Stimulated activated naive CD4-positive, alpha-beta T cell treated with Interleukin-2 at 50 U/mL for 16 hours (primary cell): ENCODE data around the gene BIVM.
A peak's percentile ranks its signal among the peaks of the same experiment; 100 is the strongest.

ENCODE experiments used
- DNase-seq: peaks from one replicate; lab custom pipeline; 2025; lab: John Stamatoyannopoulos, UW

Gene BIVM

GRCh38 chr13:102792396-102792795 is 6.5 kb upstream of the BIVM start:
- no peak for DNase-seq

GRCh38 chr13:102793611-102794355 is 5.1 kb upstream of the BIVM start:
- DNase-seq = no peak

DNA sequence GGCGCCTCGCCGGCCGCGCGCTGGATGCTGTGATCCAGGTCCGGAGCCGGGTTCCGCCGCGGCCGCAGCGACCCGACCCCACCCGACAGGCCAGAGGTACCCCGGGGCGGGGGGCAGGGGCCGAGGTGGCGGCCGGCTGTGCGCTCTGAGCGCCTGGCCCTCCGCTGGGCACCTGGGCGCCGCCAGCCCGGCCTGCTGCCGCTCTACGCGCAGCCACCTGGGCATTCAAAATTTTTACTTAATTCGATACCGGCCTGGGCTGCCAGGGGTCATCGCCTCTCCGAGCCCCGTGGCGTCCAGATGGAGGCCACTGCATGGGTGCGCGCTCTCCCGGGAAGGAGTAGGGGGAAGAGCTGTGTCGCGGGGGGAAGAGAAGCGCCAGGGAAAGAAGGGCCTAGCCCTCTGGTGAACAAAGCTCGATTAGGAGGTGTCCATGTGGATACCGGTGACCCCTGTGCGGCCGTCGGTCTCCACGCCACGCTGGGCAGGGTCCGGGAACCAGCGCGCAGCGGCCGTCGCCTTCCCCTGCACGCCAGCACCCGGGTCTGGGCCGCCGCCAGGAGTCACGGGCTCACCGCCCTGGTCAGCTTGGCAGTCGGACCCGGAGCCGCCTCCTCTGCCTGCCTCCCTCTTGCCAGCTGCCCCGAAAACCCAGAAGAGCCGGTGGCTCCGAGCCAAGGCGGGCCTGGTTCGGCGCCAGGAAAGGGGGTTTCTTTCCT is 666 bp downstream of the BIVM start:
- no peak for DNase-seq

- peak; percentile 81 for DNase-seq
These were observed 1.5 kb downstream of the BIVM start for GRCh38 chr13:102800145-102801041.

DNA sequence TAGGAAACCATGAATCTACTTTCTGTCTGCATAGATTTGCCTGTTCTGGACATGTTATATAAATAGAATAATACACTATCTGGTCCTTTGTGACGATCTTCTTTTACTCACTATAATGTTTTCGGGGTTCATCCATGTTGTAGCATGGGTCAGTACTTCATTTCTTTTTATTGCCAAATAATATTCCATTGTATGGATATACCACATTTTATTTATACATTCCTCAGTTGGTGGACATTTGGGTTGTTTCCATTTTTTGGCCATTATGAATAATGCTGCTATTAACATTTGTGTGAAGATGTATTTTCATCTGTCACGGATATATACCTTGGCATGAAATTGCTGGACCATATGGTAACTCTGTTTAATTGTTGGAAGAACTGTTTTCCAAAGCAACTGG is 6.8 kb downstream of the BIVM start:
- no peak for DNase-seq

DNA sequence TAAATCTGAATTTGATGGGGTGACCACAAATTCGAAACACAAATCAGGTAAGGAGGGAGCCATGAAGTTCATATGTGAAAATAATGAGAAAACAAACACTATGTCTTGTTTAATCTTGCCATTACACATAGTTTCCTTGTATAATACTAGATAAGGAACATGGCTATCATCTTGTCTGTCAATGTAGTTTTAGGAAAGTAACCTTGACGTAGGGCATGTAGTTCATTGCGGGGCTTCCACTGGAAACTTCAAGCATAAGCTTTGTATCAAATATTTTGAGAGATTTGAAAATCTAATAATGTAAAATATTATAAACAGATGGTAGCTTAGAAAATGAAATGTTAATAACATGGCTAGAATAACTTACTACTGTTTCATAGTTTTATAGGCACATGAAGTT is 8.8 kb downstream of the BIVM start:
- DNase-seq = no peak

GRCh38 chr13:102812611-102813287 is 13.8 kb downstream of the BIVM start:
- DNase-seq = no peak

GRCh38 chr13:102814025-102814607 is 15.2 kb downstream of the BIVM start:
- DNase-seq = no peak

- no peak for DNase-seq
These were observed 15.9 kb downstream of the BIVM start for GRCh38 chr13:102814793-102815192.

DNA sequence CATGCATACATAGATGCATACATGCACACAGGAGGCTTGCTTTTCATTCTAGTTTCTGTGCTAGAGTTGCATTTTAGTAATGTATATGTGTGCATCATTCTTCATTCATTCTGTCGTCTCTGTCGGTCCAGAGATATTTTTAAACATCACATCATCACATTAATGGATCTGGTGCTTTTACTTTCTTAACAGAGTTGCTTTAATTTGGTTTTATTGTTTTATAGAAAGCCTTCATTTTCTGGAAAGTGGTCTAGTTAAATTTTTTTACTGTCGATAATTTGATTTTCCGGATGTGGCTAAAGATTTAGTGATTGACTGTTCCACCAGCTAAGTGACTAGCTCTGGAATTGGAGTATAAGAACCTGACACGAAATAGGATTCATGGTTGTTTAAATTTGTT is 16.9 kb downstream of the BIVM start:
- DNase-seq = no peak

GRCh38 chr13:102816708-102817107 is 17.8 kb downstream of the BIVM start:
- no peak for DNase-seq

GRCh38 chr13:102817241-102817640 is 18.3 kb downstream of the BIVM start:
- DNase-seq = no peak

- DNase-seq = no peak
These were observed 19.0 kb downstream of the BIVM start for GRCh38 chr13:102817907-102818306.

DNA sequence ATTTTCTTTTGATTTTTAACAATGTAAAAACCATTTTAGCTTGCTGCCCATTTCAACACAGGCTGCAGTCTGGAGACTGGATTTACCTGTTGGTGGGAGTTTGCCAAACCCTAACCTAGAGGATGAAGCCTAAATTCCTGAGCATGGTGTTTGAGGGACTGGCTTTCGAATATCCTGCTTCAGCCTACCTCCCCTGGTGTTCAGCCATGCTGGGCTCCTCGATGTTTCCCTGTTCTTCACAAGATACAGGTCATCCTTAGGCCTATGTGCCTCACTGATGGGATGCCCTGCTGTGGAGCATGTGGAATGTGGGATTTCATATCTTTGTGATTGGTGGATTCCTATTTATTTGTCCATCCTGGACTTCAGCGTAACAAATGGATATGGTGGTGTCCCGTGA is 26.5 kb downstream of the BIVM start:
- no peak for DNase-seq

DNA sequence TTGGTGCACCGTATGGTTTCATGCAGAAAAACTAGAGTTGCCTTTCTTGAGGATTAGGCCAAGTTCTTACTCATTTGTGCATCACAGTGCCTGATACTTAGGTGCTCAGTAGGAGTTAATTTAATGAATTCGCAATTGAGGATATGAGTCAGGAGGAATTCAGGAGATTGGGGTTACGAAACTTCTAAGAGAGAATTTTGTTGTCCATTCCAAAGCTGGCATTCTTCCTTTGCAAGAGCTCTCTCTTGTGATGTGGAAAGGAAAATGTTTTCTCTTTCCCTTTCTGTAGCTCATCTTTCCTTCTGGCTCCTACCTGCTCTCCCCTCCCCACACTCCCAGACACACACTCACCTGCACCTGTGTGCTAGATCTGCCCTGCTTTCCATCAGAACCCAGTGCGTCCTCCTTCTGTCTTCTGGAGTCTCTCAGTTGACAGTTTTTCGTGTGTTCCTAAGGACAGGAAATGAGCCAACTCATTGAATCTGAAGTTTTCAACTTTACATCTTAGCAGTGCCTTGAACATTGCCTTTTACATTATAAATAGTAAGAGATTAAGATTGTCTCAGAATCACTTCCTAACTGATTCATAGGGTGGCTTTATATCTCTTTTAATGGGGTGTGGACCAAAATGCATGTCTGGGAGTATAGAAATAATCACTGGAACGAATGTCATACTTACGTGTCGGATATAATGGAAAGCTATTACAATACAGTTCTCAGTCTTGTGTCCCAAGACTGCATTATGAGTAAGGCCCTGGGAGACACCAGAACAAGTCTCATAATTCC is 27.2 kb downstream of the BIVM start:
- no peak for DNase-seq

GRCh38 chr13:102830646-102831045 is 31.7 kb downstream of the BIVM start:
- DNase-seq = no peak

DNA sequence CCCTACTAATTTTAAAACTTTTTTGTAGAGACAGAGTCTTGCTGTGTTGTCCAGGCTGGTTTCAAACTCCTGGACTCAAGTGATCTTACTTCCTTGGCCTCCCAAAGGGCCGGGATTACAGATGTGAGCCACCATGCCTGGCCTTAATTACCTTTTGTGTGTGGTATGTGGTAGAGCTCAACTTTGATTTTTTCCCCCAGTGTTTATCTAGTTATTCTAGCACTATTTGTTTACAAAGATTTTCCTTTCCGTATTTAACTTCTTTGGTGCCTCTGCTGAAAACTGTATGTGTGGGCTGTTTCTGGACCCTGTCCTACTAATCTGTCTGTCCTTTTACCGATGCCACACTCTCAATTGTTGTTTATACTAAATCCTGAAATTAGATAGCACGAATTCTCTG is 37.6 kb downstream of the BIVM start:
- no peak for DNase-seq

DNA sequence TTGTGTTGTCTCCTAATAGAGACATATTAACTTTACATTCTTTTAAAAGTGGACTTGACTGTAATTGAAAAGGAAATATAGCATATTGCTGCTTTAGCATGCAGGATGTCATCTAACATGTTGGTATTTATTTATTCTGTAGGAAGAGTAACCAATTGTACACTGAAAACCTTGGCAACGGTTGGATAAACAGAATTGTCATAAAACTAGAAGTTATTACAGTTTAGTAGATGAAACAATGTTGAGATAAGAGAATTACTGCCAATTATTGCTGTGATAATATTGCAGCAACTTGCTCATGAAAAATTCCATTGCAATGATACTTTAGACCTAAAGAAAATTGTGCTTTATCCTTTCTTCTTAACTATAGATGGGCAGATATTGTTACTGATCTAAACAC is 39.4 kb downstream of the BIVM start:
- DNase-seq = no peak

DNA sequence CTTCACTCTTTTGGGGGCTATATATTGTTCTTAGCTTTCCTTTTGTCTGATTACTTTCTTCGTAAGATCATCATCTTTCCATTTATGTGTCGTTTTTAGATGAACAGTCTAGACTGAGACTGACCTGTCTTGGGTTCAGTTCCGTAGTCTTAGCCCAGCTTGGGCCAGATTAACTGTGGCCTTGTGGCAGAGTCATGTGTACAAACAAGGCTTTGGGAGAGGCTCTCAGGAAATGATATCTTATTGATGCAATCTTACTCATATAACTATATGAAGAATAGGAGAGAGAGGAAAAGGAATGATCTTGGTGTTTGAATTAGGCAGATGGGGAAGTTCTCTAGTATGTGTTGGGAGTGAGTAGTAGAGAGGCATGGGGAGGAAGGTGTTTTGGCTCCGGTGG is 40.1 kb downstream of the BIVM start:
- no peak for DNase-seq

DNA sequence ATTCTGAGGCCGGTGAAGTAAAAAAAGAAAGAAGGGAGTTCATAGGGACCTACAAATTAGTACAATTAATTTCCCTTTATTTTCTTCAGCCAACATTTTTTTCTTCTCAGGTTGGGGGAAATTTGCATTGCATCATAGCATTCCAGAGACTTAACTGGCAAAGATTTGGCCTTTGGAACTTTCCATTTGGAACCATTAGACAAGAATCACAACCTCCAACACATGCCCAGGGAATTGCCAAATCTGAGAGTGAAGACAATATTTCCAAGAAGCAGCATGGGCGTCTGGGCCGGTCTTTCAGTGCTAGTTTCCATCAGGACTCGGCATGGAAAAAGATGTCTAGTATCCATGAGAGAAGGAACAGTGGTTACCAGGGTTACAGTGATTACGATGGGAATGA is 40.5 kb downstream of the BIVM start:
- no peak for DNase-seq

- DNase-seq = no peak
These were observed 46.3 kb downstream of the BIVM start for GRCh38 chr13:102845289-102845629.
